HG03442 (cell line): ENCODE data around the gene ZC2HC1B.
"Not testable (repeated sequence)": the region's sequence is repeated elsewhere in the genome, so short reads cannot be mapped to it uniquely, and the experiment has no call there.

Experiments
- ATAC-seq: cut with Tn5 transposase; IDR thresholded peaks from one replicate; pipeline ENCODE4 v1.9.1; 2021; ENCODE audit warnings: mild to moderate bottlenecking, moderate library complexity; ENCODE audit not compliant: unreplicated experiment

Gene ZC2HC1B

DNA sequence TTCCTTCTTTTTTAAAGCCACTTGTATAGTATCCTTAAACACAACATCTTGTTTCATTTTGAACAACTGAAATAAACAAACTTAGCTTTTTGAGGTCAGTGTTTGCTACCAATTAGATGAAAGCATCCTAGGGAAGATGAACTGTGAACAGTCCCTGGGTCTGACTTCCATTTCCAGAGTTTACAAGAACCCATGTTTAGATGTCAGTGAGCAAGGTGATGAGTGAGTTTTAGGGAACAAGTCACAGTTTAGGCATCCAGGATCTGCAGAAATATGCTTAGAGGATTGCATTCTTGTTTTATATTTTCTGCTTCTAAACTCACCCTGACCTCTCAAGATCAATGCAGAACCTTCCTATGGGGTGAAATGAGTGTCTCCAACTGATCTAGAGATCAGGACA lies 3.0 kb downstream of the ZC2HC1B start:
- no peak for ATAC-seq

DNA sequence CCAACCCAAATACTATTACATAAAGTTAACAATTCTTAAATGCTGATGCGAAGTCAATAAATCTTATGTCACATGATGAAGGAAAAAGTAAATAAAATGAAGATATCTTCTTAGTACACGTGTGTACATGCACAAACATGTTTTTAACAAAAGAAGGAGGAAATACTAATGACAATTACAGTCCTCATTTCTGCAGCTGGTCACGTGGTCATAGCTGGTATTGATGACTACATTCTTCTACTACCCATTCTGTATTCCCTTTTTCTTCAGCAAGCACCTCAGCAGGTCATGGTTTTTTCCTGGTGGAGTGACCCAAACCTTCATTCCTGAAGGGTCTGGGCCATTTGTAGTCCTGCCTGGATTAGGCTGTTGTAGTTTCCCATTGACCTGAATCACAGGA lies 4.5 kb downstream of the ZC2HC1B start:
- ATAC-seq, result not testable (repeated sequence)

DNA sequence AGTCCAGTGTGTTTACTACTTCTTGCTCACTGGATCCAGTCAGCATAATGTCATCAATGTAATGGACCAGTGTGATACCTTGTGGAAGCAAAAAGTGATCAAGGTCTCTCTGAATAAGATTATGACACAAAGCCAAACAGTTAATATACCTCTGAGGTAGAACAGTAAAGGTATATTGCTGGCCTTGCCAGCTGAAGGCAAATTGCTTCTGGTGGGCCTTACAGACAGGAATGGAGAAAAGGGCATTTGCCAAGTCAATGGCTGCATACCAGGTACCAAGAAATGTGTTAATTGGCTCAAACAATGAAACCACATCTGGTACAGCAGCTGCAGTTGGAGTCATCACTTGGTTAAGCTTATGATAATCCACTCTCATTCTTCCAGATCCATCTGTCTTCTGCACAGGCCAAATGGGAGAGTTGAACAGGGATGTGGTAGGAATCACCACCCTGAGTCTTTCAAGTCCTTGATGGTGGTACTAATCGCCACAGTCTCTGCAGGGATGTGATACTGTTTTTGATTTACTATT lies 7.0 kb downstream of the ZC2HC1B start:
- not testable (repeated sequence) for ATAC-seq

DNA sequence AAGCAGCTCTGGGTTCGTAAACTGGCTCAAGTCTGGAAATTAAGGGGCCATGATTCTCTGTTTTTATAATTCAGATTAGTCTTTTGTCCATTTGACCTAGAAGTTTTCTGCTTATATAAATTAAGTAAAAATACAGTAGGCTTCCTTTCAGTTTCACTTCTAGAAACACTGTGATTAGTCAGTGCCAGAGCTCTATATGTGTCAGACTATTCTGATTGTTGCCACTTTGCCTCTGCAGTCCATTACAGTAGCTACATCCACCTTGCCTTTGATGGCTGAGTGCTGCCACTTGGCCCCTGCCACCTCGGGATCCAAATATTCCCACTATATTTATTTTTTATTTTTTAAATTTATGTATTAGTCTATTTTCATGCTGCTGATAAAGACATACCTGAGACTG lies 7.9 kb downstream of the ZC2HC1B start:
- ATAC-seq, result peak; percentile 100

DNA sequence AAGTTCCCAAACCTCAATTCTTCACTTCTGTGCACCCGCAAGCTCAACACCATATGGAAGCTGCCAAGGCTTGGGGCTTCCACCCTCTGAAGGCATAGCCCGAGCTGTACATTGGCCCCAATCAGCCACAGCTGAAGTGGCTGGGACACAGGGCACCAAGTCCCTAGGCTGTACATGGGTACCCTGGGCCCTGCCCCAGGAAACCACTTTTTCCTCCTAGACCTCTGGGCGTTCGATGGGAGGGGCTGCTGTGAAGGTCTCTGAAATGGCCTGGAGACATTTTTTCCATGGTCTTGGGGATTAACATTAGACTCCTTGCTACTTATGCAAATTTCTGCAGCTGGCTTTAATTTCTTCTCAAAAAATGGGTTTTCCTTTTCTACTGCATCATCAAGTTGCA lies 9.3 kb downstream of the ZC2HC1B start:
- not testable (repeated sequence) for ATAC-seq

DNA sequence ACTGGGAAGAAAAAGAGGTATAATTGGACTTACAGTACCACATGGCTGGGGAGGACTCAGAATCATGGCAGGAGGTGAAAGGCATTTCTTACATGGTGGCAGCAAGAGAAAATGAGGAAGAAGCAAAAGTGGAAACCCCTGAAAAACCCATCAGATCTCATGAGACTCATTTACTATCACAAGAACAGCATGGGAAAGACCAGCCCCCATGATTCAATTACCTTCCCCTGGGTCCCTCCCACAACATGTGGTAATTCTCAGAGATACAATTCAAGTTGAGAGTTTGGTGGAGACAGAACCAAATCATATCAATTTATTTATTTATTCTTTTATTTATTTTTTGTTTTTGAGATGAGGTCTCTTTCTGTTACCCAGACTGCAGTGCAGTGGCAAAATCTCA lies 10.2 kb downstream of the ZC2HC1B start:
- not testable (repeated sequence) for ATAC-seq

DNA sequence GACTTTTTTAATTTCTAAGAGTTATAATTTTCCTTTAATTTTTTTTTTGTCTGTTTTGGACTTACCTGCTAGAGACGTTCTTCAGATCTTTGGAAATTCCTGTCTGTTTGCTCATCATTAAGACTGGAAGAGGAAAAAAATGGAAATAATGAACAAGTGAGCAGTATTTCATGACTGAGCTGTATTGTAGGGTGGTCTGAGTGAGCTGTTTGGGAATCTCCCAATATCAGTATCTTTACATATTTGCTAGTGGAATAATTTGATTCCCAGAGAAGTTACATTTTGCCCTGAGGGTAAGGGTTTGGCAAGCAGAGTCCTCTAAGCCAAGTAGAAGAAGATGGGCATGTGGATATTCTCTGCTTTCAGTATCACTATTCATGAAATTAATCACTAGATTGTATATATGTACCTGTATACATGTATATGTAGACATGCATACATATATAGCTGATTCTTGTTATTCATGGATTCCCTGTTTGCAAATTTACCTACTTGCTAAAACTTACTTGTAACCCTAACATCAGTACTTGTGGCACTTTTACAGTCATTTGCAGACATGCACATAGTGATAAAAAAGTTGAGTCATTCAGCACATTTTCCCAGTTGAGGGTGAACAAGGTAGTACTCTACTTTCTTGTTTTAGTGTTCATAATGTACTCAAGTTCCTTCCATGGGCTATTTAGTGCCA lies 13.5 kb downstream of the ZC2HC1B start:
- ATAC-seq, result no peak

DNA sequence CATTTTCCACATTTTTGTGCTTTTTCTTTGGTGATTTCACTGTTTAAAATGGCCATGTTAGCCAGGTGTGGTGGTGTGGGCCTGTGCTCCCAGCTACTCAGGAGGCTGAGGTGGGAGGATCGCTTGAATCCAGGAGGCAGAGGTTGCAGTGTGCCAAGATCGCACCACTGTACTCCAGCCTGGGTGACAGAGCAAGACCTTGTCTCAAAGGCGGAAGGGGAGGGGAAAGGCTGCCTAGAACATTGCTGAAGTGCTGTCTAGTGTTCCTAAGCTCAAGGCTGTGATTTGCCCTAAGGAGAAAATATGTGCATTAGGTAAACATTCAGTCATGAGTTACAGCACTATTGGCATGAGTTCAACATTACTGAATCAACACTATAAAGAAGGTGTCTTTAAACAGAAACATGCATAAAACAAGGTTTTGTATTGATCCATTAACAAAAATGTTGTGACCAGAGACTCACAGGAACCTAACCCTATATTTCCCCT lies 14.0 kb downstream of the ZC2HC1B start:
- no peak for ATAC-seq

DNA sequence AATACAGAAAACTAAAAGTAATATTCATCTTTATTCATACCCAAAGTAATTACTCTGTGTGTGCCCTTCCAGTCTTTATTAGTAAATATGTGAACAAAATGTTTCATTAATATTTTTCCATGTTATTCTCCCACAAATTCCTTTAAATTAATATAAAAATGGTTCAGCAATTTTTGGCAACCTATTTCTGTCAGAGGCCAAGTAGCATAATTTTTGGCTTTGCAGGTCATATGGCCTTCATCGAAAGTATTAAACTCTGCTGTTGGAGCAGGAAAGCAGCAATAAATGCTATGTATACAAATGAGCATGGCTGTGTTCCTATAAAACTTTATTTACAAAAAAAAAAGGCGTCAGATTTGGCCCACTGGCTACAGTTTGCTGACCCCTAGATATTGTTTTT lies 16.1 kb downstream of the ZC2HC1B start:
- ATAC-seq, result no peak

DNA sequence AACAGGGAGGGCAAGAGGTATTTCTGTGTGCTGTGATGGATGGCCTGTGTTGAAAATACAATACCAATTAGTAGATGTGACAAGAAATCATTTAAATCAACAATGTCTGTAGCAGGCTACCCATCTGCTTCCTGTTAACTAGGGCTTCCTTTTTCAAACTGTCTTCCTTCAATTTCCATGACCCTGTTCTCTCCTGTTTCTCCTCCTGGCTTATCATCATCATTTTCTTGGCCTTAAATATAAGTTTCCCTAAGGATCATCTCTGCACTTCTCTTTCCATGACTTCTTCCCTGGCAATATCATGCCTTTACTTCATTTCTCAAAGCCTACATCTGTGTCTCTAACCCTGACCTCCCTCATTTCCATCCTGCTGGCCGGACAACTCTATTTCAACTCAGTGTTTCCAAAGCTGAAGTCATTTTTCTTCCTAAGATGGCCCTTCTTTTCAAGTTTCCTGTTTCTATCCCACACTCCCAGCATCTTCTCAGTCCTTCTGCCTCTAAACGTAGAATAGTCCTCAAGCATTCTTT lies 18.2 kb downstream of the ZC2HC1B start:
- no peak for ATAC-seq

DNA sequence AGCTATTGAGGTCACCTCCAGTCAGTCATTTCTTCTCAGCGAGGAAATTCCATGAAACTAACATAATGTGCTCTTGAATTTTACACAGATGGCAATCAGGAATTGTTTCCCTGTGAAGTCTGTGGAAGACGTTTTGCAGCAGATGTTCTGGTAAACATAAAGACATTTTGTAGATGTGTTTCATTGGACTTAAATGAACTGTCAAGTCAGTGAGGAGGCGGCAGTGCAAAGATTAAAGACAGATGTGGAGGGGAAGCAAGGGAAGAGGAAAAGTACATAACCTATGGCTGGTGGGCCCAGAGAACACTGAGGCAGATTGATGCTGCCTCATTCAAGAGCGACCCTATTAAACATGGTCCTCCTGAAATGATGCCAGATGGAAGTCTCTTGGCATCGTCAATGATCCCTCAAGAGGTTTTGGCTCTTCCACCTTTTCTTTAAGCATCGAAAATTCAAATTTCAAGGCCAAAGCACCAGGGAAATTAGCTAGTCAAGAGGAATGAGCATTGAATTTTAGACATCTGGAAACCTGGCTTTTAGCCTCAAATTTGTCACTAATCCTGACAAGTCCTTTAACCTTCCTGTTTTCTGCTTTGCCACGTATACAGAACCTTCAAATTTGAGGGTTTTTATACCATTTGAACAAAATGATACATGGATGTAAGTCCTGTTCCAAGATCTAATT lies 20.1 kb downstream of the ZC2HC1B start:
- ATAC-seq, result no peak

DNA sequence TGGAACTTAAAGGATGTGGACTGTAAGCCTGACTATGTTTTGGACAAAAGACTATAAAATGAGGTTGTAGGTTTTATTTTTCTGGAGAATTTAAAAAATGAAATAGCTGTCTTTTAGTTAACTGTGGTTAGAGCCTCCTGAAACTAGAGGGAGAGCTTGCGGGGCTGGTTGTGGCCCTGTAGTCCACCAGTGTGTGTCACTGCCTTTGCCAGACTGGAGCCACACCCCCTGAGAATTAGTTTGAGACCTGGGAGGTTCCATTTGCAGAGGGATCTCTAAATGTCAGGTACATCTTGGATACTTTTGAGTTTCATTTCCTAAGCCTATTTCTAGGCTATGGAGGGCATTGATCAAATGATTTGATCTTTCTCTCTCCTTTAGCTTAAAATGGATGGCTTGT lies 20.8 kb downstream of the ZC2HC1B start:
- ATAC-seq, result no peak

DNA sequence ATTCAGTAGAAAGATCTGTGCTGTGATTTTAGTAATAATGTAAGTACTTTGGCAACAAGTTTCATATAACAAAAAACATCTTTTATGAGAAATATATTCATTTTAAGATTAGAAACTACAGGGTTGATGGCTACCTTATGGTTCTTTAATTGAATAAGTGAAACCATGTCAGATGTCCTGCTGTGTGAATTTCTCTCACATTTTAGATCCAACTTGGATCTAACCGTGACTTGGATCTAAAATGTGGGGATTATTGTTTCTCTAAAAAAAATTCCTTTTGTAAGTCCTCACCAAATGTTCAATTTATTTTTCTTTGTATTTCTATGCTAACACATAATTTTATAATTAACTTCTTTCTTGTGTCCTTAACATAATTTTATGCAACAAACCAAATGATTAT lies 30.4 kb downstream of the ZC2HC1B start:
- ATAC-seq, result no peak

DNA sequence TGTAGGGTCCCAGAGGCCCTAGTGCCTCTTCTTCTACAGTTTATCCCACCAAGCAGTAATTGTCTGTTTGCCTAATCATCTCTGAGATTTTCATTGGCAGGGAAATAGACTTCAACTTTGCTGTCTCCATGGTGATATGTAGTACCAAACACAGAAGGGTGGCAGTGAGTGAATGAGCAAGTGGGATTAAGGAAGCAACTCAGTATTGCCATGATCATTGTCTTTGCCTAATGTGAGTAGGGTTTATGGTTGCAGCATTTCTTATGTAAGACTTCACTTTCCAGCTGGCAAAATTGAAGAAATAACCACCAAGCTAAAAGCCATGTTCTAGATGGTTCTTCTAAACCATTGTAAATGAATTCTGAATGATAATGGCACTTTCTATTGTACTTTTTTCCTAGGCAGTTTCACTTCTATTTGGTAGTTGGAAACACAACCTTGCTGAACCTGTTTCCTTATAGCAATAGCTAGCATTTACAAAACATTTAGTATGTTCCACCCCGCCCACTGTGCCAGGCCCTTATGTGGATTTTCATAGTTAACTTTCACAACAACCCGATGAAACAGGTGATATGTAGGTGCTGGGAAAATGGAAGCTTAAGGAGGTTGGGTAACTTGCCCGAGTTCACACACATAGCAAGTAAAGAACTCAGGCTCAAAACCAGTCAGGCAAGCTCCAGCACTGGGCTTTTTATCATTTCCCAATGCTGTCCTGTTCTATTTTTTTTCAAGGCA lies 32.0 kb downstream of the ZC2HC1B start:
- no peak for ATAC-seq

DNA sequence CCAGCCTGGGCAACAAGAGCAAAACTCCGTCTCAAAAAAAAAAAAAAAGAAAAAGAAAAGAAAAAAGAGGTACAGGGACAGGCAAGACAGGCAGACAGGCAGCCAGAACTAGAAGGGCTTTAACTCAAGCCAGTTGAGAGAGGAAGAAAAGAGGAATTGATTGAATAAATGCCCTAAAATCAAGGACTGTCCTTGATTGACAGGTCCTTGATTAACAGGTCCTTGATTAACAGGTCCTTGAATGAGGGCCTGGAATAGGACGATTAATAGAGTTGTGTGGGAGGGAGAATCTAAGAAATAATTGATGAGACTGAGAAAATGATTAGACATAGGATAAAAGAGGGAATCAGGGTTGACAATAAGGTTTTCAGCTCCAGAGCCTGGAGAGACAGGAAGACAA lies 36.1 kb downstream of the ZC2HC1B start:
- no peak for ATAC-seq

DNA sequence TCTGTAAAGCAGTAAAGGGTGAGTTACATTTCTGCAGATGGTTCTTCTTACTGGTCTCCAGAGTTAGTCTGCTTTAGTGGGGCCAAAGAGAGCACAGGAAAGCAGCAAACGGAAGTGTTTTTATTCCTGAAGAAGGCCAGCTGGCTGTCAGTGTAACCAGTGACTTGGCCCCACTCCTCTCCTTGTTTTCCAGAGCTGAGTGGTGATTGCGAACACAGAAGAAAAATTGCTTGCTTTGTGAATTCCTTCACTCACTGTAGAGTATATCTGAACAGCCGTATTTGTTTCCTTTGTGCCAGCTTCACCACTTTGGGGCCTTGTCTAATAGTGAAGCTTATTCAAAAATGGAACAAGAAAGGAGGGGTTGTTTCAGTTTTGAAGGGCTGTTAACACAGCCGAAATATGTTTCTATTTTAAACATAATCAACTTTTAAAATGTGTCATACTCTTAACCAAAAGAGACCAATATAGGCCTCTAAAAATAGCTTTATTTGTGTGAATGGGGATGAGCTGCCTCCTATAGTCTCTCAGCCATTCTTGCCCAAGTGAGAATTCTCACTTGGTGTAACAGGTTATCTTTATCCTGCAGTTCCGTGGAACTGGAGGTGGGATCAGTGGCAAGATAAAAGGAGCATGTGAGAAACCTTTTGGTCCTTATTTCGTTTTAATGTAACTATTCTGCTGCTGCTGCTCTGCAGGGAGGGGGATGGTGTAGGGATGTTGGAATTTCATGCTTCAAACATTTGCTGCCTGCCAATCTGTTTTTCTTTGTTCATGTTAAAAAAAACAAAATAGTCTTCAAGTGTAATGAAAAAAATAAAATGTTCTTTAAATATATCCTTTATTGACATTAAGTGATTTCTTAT lies 37.8 kb downstream of the ZC2HC1B start:
- ATAC-seq, result peak; percentile 94

DNA sequence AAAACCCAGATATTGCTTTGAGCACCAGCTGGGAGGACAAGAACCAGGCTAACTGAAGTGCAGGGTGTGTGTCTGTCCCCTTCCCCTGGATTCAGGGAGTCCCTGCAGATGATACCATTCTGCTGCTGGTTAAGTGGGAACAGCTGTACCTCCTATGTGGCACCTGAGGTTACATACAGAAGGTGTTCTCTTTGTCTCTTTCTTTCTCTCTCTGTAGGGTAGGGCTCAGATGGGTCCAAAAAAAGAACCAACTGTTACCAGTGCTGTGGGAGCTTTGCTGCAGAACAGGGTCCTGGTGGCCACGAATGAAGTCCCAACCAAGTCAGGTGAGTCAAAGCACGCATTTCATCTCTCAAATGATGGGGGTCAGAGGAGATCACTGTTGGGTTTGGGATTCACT lies 38.6 kb downstream of the ZC2HC1B start:
- no peak for ATAC-seq

DNA sequence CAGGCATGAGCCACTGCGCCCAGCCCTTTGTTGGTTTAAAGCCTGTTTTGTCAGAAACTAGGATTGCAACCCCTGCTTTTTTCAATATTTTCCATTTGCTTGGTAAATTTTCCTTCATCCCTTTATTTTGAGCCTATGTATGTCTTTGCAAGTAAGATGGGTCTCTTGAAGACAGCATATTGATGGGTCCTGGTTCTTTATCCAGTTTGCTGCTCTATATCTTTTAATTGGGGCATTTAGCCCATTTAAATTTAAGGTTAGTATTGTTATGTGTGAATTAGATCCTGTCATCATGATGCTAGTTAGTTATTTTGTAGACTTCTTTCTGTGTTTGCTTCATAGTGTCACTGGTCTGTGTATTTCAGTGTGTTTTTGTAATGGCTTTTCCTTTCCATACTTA lies 46.8 kb downstream of the ZC2HC1B start:
- ATAC-seq, result no peak

DNA sequence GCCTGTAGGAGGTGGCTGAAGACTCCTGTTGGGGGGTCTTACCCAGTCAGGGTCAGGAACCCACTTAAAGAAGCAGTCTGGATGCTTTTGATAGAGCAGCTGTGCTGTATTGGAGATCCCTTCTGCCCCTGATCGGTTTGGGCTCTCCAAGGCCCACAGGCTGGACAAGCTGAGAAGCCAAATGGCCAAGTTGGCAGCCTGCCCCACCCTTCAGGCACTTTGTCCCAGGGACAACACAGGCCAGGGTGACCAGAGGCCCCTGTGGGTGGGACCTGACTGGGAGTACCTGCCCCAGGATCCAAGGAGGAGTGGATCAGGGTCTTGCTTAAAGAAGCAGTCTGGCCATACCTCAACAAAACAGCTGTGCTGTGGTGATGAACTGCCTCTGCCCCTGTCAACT lies 48.4 kb downstream of the ZC2HC1B start:
- ATAC-seq, result no peak

DNA sequence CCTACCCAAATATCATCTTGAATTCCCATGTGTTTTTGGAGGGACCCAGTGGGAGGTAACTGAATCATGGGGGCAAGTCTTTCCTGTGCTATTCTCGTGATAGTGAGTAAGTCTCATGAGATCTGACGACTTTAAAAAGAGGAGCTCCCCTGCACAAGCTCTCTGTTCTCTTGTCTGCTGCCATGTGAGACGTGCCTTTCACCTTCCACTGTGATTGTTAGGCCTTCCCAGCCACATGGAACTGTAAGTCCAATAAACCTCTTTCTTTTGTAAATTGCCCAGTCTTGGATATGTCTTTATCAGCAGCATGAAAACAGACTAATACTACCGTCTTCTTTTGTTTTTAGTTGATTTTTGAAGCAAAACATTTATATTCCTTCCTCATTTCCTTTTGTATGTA lies 52.8 kb downstream of the ZC2HC1B start:
- not testable (repeated sequence) for ATAC-seq
